HG02798 (cell line): Measurements from ENCODE around the gene GRM5.

ENCODE experiments used
- ATAC-seq: cut with Tn5 transposase; IDR thresholded peaks from one replicate; pipeline ENCODE4 v1.9.1; 2021; ENCODE audit warnings: mild to moderate bottlenecking; ENCODE audit not compliant: unreplicated experiment, poor library complexity

The GRM5 gene

GRCh38 chr11:88521399-88521798 lies 544.4 kb downstream of the GRM5 start:
- ATAC-seq = no peak

DNA sequence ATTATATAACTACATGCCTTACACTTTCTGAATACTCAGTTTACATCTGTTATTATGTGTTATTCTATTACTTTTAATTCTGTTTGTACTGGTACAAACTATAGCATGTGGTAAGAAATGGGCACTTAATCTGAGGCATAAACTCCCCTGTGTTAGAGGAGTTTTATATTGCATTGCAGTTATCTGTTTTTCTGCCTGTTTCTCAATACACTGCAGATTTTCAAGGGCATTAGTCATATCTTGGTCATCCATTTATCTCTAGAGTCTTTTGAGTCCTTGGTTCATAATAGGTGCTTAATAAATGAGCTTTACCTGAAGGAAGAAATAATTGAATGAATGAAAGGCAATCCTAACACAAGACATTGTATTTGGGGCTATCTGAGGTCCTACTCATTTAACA lies 545.4 kb downstream of the GRM5 start:
- no peak for ATAC-seq

GRCh38 chr11:88515002-88515401 lies 550.8 kb downstream of the GRM5 start:
- no peak for ATAC-seq

DNA sequence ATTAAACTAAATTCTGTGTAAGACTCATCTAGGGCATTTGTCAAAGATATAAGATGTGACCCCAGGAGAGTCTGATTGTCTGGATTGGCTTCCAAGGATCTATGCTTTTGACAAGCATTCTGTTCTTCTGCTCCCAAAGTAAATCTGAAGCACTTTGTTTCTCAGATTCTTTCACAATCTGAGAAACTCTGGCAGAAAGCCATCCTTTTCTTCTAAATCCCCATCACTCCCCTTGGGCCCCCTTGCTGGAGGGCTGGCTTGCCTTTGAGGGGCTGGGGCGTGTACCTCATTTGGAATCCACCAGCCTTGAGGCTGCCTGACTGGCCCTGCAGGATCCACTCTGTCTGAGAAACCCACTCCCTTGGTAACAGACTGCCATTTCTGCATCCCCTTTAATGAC lies 554.8 kb downstream of the GRM5 start:
- ATAC-seq = no peak

GRCh38 chr11:88508759-88509581 lies 556.8 kb downstream of the GRM5 start:
- ATAC-seq = no peak

DNA sequence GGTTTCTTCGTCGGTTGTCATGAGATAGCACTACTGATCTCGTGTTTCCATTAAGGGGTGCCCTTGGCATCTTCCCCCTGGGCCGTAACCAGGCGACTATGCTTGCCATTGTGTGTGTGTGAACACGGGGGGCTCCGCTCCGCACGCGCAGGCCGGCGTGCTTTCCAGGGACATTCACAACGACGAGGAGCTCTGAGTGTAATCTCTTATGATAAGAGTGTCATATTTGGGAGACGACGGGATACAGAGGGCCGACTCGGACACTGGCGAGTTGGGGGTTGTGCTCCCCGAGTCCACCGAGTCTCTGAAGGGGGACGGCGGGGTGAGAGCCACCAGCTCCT lies 557.4 kb downstream of the GRM5 start:
- ATAC-seq = no peak

DNA sequence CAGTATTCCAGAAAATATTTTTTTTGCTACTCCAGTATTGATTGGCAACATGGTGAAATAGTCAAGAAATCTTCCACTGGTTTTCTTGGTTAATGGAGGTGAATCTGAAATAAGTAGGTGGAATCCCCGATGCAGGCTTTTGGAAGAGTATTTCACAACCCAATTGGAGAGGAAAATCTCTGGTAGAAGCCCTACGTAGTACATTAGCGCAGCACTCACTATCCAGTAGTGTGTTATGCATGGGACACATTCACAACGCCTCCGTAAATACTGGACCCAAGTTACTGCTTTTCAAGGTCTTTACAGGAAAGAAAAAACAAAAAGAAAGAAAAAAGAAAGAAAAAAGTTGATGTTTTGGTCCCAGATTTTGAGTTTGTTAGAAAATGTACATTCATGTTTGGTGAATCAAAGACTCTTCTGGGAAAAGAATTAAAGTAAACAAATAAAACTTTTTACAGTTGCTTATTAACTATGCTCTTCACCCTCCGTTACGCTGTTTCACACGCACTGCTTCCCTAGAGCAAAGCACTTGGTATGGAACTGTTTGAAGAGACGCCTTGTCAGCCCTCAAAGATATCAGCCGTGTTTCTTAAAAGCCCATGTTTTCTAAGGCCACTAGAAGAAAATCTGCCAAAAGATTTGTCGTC lies 557.9 kb downstream of the GRM5 start:
- no peak for ATAC-seq

GRCh38 chr11:88501541-88501940 lies 564.2 kb downstream of the GRM5 start:
- ATAC-seq = no peak

- ATAC-seq = no peak
These were observed 569.9 kb downstream of the GRM5 start for GRCh38 chr11:88495836-88496235.

DNA sequence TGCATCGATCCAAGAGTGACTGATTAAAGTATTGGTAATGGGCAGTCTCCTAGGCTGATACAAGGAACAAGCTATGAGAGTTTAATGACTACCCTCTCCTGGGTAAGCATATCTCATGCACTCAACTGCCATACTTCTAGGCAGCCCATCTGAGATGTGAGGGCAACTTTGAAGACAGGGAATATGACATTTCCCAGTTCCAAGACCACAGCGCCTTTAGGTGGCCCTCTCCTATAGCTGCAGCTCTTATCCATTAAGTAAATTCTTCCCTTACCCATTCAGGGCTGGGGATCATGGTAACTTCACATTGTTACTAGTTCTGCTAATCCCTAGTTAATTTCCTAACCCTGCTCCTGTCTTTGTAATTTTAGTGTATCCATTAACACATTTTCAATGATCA lies 570.9 kb downstream of the GRM5 start:
- no peak for ATAC-seq

DNA sequence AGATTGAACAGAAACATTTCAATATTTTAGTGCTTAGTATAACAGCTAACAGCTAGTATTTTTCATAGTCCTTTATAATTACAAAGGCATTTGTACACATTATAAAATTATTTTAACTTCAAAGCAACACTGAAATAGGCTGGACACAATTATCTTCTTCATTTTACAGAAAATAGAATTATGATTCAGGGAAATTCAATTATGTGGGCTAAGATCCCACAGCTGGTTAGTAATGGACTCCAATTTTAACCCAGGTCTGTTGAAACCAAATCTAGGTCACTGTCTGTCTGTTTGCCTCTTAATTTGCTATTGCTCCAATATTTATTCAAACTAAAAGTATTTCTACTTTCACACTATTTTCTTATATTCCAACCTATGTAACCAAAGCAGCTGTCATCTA lies 574.1 kb downstream of the GRM5 start:
- ATAC-seq = no peak

DNA sequence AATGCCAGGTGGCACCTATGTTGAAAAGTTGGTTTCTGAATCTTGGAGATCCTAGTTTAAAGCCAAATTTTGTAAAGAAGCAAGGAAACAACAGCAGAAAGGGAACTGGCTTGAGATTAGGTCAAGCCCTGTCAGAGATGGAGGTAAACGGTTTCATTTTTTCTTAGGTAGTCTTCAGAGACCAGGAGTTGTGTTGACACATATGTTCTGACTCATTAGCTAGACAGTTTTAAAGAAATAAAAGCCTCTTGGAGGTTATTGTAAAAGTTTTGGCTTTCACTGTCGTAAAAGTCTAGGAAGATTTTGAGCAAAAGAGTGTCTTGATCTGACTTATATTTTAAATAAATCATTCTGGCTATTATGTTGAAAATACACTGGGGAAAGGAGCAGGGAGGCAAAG lies 576.8 kb downstream of the GRM5 start:
- no peak for ATAC-seq

DNA sequence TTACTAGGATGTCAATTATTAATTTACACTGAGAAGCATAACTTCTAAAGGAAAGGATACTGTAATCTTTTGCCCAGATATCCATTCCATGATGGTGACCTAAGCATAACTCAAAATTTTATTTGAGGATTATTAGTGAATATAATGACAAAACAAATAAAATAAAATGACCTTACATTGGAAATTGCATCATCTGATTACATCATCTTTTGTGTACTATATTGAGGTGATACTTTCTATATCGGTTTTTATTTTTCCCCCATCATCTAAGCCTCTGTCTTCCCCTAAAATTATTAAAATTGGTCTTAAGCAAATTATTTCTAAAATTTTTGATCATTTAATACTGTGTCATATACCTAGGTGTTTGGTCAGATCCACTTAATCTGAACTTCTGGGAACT lies 578.1 kb downstream of the GRM5 start:
- no peak for ATAC-seq

- peak; percentile 94 for ATAC-seq
These were observed 580.7 kb downstream of the GRM5 start for GRCh38 chr11:88484873-88485621.

DNA sequence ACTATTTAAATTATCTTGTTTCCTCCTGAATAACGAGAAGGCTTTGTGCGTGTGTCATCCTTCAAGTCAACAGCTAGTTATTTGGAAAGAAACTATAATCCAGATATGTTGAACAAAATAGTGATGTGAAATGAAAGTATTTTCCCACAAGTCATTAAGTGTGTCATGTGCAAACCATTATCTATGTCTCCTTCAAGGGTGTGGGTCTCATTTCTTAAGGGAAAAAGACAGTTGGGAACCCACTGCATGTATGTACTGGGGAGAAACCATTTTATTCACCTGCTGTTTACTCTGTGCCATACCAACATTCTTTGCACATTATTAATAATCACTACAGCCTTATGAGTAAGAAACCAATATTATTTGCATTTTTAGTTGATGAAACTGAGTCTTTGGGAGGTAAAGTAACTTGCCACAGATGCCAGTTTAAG lies 582.9 kb downstream of the GRM5 start:
- ATAC-seq = no peak

GRCh38 chr11:88480223-88480622 lies 585.6 kb downstream of the GRM5 start:
- ATAC-seq = no peak

DNA sequence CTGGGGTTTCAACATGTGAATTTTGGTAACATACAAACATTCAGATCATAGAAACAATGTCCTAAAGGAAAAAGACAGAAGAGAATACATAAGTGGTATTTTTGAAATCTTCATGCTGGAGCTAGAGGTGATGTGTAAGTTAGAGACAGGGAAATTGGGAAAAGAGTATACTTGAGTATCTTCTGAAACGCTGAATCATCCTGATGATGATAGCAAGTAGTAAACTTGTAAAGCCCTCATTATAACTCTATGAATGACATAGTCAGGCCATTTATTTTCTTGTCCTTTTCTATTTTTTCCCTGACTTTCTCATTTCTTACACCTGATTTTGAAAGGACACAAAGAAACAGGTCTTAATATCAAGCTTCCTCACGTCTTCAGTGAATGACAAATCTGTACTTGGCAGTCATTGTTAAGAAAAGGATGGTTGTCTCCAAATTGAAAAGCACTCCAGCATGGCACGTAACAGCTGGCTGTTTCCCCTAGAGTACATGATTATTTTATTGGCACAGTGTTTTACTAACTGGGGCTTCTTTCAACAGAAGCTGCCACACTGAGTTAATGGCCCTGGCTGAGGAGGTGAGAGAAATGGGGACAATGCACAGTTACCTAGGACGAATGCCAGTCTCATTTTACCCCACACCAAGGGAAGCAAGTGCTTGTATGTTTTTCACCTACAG lies 587.5 kb downstream of the GRM5 start:
- ATAC-seq = no peak

- ATAC-seq = no peak
These were observed 589.8 kb downstream of the GRM5 start for GRCh38 chr11:88475991-88476418.

DNA sequence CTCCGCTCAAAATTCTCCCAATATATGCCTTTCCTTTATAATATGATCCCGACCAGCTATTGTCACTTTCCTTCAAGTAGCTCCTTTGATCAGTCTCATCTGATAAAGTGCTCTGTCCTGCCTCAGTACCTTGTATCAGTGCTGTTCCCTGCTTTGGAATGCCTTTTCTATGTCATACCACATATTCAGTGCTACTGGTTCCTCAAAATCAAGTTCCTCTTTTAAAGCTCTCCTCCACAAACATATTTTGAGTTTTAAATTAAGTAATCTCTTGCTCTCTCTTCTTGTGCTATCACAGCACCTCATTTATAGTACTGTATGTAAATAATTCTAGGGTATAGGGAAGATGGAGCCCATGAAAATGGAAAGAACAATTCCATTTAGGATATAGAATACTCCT lies 591.1 kb downstream of the GRM5 start:
- ATAC-seq = no peak

DNA sequence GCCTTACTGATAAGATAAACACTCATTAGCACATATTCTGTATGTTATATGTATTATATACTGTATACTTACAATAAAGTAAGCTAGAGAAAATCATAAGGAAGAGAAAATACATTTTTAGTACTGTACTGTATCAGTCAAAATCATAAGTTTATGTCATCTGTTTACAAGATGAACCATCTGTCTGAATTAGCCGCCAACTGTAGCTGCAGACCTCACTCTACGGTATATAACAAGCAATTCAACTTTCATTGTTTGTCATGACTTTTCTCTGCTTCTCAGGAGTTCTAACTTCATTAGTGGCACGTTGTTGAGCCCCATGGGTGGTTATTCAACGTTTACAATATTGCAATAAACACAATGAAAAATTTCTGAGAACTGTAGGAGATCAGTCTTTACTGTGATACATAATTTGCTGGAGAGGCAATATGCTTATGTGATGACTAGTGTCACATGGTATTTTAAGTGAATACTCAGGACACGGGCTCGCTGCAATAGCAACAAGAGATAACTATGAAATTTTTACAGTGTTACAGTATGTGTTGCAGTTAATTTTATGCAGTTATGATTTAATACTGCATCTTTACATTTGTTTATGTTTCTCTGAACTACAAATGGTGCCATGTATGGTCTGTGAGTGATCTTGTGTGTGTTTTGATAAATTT lies 596.1 kb downstream of the GRM5 start:
- ATAC-seq = no peak
